Measurements from ENCODE around the gene BTBD8.

DNA sequence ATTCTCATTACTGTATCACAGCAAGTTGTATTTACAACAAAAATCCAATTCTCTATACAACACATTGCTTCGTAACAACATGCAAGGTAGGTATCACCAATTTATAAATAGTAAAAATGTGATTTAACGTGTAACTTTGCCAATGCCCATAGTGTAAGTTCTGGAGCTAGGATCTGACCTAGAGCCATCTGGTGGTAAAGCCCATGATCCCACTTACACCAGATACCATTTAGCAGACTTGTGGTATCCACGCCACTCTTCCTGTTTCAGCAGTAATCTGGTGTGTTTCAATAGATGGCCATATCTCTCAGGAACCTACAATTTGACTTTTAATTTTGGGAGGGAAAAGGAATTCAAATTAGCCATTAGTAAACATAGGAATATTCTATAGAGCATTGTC lies 15.1 kb upstream of the BTBD8 start:
- TF ChIP-seq POLR2A (IDR thresholded peaks at IDR 0.05) = no peak
- TF ChIP-seq, protein P1, sequence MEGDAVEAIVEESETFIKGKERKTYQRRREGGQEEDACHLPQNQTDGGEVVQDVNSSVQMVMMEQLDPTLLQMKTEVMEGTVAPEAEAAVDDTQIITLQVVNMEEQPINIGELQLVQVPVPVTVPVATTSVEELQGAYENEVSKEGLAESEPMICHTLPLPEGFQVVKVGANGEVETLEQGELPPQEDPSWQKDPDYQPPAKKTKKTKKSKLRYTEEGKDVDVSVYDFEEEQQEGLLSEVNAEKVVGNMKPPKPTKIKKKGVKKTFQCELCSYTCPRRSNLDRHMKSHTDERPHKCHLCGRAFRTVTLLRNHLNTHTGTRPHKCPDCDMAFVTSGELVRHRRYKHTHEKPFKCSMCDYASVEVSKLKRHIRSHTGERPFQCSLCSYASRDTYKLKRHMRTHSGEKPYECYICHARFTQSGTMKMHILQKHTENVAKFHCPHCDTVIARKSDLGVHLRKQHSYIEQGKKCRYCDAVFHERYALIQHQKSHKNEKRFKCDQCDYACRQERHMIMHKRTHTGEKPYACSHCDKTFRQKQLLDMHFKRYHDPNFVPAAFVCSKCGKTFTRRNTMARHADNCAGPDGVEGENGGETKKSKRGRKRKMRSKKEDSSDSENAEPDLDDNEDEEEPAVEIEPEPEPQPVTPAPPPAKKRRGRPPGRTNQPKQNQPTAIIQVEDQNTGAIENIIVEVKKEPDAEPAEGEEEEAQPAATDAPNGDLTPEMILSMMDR (IDR thresholded peaks at IDR 0.05) = no peak
